ENCODE data around the gene GGT5.

Gene GGT5

DNA sequence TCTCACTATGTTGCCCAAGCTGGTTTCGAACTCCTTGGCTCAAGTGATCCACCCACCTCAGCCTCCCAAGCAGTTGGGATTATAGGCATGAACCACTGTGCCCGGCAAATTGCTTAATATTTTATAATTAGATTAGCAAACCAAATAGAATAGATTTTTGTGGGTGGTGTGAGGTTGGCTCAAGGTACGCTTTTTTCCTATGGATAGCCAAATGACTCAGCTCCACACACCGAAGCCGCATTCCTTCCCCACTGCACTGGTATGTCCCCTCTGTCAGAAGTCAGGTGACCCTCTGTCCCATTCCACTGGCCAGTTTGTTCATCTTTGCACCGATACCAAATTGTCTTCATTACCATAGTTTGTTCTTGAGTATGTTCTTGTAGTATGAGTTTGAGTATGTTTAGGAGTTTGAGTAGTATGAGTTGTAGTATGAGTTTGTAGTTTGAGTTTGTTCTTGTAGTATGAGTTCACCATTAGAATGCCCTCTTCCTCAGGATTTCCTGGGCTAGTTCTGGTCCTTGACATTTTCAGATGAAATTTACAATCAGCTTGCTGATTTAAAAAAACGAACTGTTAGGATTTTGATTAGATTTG, 44.2 kb downstream of the GGT5 start:
- H3K27ac ChIP-seq (ENCODE audit: low read length) = no peak overlapping the region
- no peaks in the 10 kb centered on the region for H3K27me3 ChIP-seq (replicated peaks; ENCODE audit: insufficient read depth, low read length)
- TF ChIP-seq, protein P1, sequence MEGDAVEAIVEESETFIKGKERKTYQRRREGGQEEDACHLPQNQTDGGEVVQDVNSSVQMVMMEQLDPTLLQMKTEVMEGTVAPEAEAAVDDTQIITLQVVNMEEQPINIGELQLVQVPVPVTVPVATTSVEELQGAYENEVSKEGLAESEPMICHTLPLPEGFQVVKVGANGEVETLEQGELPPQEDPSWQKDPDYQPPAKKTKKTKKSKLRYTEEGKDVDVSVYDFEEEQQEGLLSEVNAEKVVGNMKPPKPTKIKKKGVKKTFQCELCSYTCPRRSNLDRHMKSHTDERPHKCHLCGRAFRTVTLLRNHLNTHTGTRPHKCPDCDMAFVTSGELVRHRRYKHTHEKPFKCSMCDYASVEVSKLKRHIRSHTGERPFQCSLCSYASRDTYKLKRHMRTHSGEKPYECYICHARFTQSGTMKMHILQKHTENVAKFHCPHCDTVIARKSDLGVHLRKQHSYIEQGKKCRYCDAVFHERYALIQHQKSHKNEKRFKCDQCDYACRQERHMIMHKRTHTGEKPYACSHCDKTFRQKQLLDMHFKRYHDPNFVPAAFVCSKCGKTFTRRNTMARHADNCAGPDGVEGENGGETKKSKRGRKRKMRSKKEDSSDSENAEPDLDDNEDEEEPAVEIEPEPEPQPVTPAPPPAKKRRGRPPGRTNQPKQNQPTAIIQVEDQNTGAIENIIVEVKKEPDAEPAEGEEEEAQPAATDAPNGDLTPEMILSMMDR (IDR thresholded peaks at IDR 0.05; ENCODE audit: low read length) = no peak
- no peak for TF ChIP-seq EZH2phosphoT487 (IDR thresholded peaks at IDR 0.05; ENCODE audit: low read length)
- no peak for TF ChIP-seq EZH2 (optimal IDR thresholded peaks at IDR 0.05; ENCODE audit: low read depth, low read length)
- peaks cover 8% of the 10 kb centered on the region for H3K4me1 ChIP-seq (ENCODE audit: low read length)
- H3K9ac ChIP-seq (ENCODE audit: low read length) = no peak overlapping the region
- H3K9me2 ChIP-seq (replicated peaks; ENCODE audit: insufficient read depth, low read length) = no peaks in the 10 kb centered on the region
- no peaks in the 10 kb centered on the region for H3K36me3 ChIP-seq (replicated peaks; ENCODE audit: insufficient read depth, low read length)
- no peaks in the 10 kb centered on the region for H4K20me1 ChIP-seq (ENCODE audit: insufficient read depth, low read length)
- no peak overlapping the region for H2AFZ ChIP-seq (ENCODE audit: low read length)
- H3K9me3 ChIP-seq (replicated peaks; ENCODE audit: insufficient read depth, low read length) = no peaks in the 10 kb centered on the region
- no peaks in the 10 kb centered on the region for H3K79me2 ChIP-seq (ENCODE audit: low read length)
- H3K4me3 ChIP-seq (ENCODE audit: low read length) = no peak overlapping the region
- DNase-seq = no peak
- no peak overlapping the region for H3K4me2 ChIP-seq (ENCODE audit: low read depth, low read length)
- peaks cover 11% of the 10 kb centered on the region for H3F3A ChIP-seq (ENCODE audit: insufficient read depth, low read length)

DNA sequence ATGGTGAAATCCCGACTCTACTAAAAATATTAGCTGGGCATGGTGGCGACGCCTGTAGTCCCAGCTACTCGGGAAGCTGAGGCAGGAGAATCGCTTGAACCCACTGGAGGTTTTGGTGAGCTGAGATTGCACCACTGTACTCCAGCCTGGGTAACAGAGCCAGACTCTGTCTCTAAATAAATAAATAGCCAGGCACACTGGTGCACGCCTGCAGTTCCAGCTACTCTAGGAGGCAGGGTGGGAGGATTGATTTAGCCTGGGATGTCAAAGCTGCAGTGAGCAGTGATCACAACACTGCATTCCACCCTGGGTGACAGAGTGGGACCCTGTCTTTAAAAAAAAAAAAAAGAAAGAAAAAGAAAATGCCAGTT, 46.2 kb downstream of the GGT5 start:
- Histone ChIP-seq H3K9ac (ENCODE audit: low read length) (no peak overlapping the region), H3K4me3 (ENCODE audit: low read length) (no peak overlapping the region), H3F3A (ENCODE audit: insufficient read depth, low read length) (no peaks in the 10 kb centered on the region), H3K9me3 (replicated peaks; ENCODE audit: insufficient read depth, low read length) (no peaks in the 10 kb centered on the region), H4K20me1 (ENCODE audit: insufficient read depth, low read length) (no peaks in the 10 kb centered on the region), H3K9me2 (replicated peaks; ENCODE audit: insufficient read depth, low read length) (no peaks in the 10 kb centered on the region), H3K27ac (ENCODE audit: low read length) (no peak overlapping the region), H3K4me1 (ENCODE audit: low read length) (no peaks in the 10 kb centered on the region), H3K27me3 (replicated peaks; ENCODE audit: insufficient read depth, low read length) (no peaks in the 10 kb centered on the region), H3K36me3 (replicated peaks; ENCODE audit: insufficient read depth, low read length) (no peaks in the 10 kb centered on the region), H3K79me2 (ENCODE audit: low read length) (no peaks in the 10 kb centered on the region), H2AFZ (ENCODE audit: low read length) (no peak overlapping the region), H3K4me2 (ENCODE audit: low read depth, low read length) (no peak overlapping the region)
- TF ChIP-seq, protein P1 (IDR thresholded peaks at IDR 0.05; ENCODE audit: low read length) = no peak
- TF ChIP-seq EZH2 (optimal IDR thresholded peaks at IDR 0.05; ENCODE audit: low read depth, low read length) (no peak), EZH2phosphoT487 (IDR thresholded peaks at IDR 0.05; ENCODE audit: low read length) (no peak)
- DNase-seq = no peak

DNA sequence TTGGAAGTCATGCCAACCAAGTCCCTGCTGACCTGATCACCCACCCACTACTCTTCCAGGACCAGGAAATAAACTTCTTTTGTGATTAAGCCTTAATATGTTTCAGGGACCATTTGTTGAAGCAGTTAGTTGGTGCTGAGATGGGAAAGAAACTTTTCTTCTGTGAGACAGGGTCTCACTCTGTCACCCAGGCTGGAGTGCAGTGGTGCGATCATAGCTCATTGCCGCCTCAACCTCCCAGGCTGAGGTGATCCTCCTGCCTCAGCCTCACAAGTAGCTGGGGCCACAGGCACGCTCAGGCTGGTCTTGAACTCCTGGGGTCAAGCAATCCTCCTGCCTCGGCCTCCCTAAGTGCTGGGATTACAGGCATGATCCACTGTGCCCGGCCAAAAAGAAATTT, 53.0 kb downstream of the GGT5 start:
- H2AFZ ChIP-seq (ENCODE audit: low read length) = no peak overlapping the region
- peaks cover 4% of the 10 kb centered on the region; the same call in 1 of the 2 replicates for H3K27me3 ChIP-seq (replicated peaks; ENCODE audit: insufficient read depth, low read length)
- H3K4me1 ChIP-seq (ENCODE audit: low read length) = no peaks in the 10 kb centered on the region
- H3F3A ChIP-seq (ENCODE audit: insufficient read depth, low read length) = no peaks in the 10 kb centered on the region
- H4K20me1 ChIP-seq (ENCODE audit: insufficient read depth, low read length) = no peaks in the 10 kb centered on the region
- H3K9ac ChIP-seq (ENCODE audit: low read length) = no peak overlapping the region
- no peak for DNase-seq
- TF ChIP-seq EZH2phosphoT487 (IDR thresholded peaks at IDR 0.05; ENCODE audit: low read length) = no peak
- TF ChIP-seq, protein P1 (IDR thresholded peaks at IDR 0.05; ENCODE audit: low read length) = no peak
- no peak for TF ChIP-seq EZH2 (optimal IDR thresholded peaks at IDR 0.05; ENCODE audit: low read depth, low read length)
- no peak overlapping the region for H3K27ac ChIP-seq (ENCODE audit: low read length)
- H3K36me3 ChIP-seq (replicated peaks; ENCODE audit: insufficient read depth, low read length) = no peaks in the 10 kb centered on the region
- no peak overlapping the region for H3K4me2 ChIP-seq (ENCODE audit: low read depth, low read length)
- no peaks in the 10 kb centered on the region for H3K9me2 ChIP-seq (replicated peaks; ENCODE audit: insufficient read depth, low read length)
- H3K4me3 ChIP-seq (ENCODE audit: low read length) = no peak overlapping the region
- no peaks in the 10 kb centered on the region for H3K9me3 ChIP-seq (replicated peaks; ENCODE audit: insufficient read depth, low read length)
- H3K79me2 ChIP-seq (ENCODE audit: low read length) = no peaks in the 10 kb centered on the region

Measured in MM.1S (cell line).